Adipose tissue (tissue), 3 donors: ENCODE results near the gene FKBP7. TPM values are rescaled to one million over a fixed set of nuclear protein-coding genes. Genes with fewer than 3 reads are reported as not detected.

ENCODE experiments used
- H3K27ac ChIP-seq: one replicate; pipeline ENCODE4 v1.5.1; 2013; ENCODE audit warnings: low read depth, low read length
- WGBS, 3 donors: extraction: QIAGEN DNeasy Blood & Tissue Kit; methylation state at CpG; one replicate each; pipeline ENCODE4 v1.1.7; 2013; 5-methylcytosine and 5-hydroxymethylcytosine counted together
- polyA plus RNA-seq, 3 donors: library from polyadenylated mRNA; stranded (reverse); fragments of 200-250 nt; gene quantifications; one replicate each; pipeline ENCODE4 v1.2.3, GENCODE V29; 2013
- donor health status: healthy with polysubstance abuse.
- donor health status: Bipolar disorder and iron deficiency.
- donor health status: healthy.

FKBP7 gene
- polyA plus RNA-seq, 3 donors = 3.5 to 16.1 (median 7.0) TPM

DNA sequence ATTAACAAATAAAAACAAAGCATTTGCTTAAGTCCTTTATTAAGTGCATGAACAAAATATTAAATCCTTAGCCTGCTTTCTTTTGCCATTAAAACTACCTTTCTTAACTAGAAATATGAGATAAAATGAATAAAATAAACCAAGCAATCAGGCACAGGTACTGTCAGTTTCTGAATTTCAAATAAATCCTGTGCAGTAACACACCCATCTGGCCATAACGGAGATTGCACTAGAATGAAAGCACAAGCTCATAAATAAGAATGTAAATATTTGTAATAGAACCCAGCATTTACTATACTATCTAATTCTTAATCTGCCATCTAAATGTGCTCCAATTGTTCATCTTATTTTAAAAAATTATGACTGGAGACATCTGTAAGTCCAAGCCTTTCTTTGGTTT is 59.3 kb downstream of the FKBP7 start:
- H3K27ac ChIP-seq = no peak overlapping the region
- 34 to 65% (median 64%) methylated on average over 1 of the region's 1 CpG for WGBS, 3 donors

- WGBS, 3 donors = 97 to 100% (median 98%) methylated on average over 1 of the region's 1 CpG
- no peak overlapping the region for H3K27ac ChIP-seq
Observed at GRCh38 chr2:178418426-178418825, 60.0 kb downstream of the FKBP7 start.

- no peak overlapping the region for H3K27ac ChIP-seq
- WGBS, 3 donors = 94 to 98% (median 94%) methylated on average over 3 of the region's 3 CpGs
Observed at GRCh38 chr2:178417916-178418315, 60.5 kb downstream of the FKBP7 start.

DNA sequence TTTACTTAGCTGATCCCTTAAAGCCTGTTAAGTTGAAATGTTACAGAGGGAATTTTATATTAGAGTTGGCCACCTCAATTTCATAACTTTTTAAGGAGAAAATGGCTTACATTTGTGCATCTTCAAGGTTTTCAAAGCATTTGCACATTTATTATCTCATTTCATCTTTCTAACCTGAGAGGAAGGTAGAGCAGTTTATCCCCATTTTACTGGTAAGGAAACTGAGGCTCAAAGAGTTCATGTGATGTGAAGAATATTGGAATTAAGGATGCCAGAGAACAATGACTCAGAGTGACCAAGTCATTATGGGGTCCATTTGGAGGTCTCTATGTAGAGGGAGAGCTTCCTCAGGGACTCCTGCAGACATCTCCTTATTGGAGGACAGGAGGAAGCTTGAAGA is 62.4 kb downstream of the FKBP7 start:
- no peak overlapping the region for H3K27ac ChIP-seq

GRCh38 chr2:178414266-178415247 is 63.8 kb downstream of the FKBP7 start:
- 13 to 18% (median 13%) methylated on average over 21 of the region's 21 CpGs for WGBS, 3 donors
- no peak overlapping the region for H3K27ac ChIP-seq

Other genes with a start within 250 kb of the FKBP7 start
- 10 to 100 TPM; 20.8 to 46.2 (median 37.3) TPM for gene PRKRA, start 27.4 kb downstream of the FKBP7 start, polyA plus RNA-seq
- gene PJVK, start 27.2 kb downstream of the FKBP7 start, polyA plus RNA-seq = 1 to 10 TPM; 1.6 to 8.8 (median 2.4) TPM
- 1 to 10 TPM; 1.7 to 7.0 (median 6.1) TPM for gene PLEKHA3, start 1.9 kb upstream of the FKBP7 start, polyA plus RNA-seq